CD4-positive, alpha-beta T cell treated with Interleukin-12 subunit alpha and Interleukin-12 subunit beta, for 1 hour (primary cell): ENCODE data around the gene PLIN5.

Source experiments
- DNase-seq: peaks from one replicate; pipeline ENCODE4 v3.0.0-alpha.2; 2020

PLIN5 gene

DNA sequence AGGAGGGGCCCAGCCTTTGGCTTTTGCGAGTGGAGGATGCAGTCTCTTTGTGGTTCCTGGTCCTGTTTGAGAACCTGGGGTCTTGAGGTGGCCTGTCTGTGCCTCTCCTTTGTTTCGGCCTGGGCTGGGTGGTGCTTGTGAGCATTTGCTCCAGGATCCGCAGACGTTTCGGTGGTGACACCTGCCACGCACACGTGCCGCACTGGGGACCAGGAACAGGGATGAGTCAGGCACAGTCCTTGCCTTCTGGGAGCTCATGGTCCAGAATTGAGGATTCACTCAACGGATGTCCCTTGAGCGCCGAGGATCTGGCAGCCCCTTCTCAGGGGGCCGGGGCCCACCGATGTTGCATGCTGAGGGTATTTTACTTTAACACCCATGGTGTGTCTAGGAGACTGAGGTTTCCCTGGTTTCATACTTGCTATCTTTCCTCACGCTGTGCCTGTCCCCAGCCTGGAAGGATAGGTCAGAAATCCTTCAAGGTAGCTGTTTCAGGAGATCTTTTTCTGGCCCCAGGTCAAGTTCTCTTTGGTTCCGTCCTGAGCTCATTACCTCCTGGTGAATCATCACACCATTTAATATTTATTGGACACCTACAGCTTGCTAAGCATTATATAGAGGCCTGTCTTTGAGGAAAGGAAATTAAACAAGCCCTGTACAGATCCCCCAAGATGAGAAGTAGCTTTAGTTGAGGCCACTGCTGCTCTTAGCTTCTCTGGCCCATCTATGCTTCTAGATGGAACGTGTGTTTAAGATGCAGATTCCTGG is 57.8 kb downstream of the PLIN5 start:
- DNase-seq, result no peak

DNA sequence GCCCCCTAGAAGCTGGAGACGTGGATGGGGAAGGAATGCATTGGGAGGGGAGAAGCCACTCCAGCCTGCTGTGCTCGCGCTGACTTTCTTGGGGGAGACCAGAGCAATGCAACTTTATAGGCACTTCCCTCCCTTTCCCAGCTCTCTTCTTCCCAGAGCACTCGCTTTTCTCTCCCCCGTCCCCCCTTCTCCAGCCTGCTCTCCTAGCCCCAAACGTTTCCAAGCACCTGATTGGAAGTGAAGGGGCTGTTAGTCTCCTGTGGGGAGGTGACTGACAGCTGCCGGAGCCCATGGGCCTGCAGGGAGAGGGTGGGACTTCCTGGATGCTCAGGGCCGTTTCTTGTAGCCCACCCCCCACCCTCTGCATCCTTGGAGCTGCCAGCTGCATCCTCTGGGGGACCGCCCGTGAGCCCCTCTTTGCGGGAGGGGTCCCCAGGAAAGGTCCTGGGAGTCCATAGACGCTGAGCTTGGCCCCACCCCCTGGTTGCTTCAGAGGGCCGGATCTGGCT is 60.5 kb downstream of the PLIN5 start:
- DNase-seq, result no peak

DNA sequence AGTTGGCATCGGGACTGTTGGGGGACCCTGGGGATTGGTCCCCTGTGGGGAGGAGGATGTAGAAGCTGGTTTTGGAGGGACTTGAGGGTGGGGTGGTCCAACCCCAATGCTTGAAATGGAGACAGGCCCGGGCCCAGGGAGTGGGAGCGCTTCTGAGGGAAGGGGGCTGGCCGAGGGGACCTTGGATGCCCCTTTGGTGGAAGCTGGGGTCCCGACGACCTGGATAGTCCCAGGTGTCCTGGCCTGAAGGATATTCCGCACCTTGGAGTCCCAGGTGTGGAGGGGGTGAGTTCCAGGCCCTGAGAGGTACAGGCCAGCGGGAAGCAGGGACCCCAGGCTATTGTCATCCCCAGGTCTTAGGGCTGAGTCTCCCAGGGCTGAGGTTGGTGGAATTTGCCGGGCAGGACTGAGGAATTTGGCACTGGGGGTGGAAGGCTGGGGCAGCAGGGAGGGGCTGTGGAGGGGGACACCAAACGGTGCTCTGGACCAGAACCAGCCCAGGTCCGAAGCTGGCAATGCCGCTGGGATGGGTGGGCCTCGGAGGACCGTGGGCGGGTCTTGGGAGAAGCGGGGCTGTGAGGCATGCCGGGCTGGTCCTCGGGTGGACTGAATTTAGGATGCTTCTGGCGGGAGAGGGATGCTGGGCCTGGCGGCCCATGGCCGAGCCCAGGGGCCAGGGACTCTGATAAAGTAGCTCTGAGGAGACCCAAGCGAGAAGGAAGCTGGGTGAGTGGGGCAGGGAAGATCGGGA is 61.1 kb downstream of the PLIN5 start:
- DNase-seq, result no peak

DNA sequence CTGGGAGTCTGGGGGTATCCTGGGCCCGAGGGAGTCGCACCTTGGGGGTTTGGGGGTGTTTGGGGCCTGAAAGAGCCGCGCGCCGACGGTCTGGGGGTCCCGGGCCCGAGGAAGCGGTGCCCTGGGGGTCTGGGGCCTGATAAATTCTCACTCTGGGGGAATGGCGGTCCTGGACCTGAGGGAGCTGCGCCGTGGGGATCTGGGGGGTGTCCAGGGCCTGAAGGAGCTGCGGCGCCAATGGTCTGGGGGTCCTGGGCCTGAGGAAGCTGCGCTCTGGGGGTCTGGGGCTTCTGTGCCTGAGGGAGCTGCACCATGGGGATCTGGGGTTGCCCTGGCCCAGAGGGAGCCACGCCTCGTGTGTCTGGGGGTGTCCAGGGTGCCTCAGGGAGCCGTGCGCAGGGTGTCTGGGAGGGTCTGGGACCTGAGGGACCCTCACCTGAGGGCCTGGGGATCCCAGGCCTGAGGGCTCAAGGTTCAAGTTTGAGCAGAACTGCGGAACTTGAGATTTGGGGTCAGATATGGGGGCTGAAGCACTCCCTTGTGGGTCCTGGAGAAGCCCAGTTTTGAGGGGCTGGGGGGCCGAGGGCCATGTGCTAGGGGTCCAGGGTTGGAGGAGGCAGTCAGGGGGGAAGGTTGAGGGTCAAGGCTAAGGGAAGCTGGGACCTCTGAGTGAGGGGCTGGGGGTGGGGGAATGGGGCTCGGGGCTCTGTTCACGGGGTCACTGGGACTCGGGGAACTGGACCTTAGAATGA is 61.8 kb downstream of the PLIN5 start:
- no peak for DNase-seq
